ENCODE data around the gene SH3PXD2A. TPM values are rescaled to one million over a fixed set of nuclear protein-coding genes. Genes with fewer than 3 reads are reported as not detected.

The SH3PXD2A gene
- total RNA-seq, 4 donors from 2014 or later, result 128 to 154 (median 136) TPM

GRCh38 chr10:103652599-103653281 lies 202.6 kb downstream of the SH3PXD2A start:
- peak overlapping the region; percentile 56 to 90 (median 79) for H3K27ac ChIP-seq
- H3K36me3 ChIP-seq, result peaks cover 0 to 10% (median 0%) of the 10 kb centered on the region in 3 donors
- DNase-seq (ENCODE audit: low spot score in 2 of 2), result peak in 1 of 2 donors; percentile 75
- TF ChIP-seq POLR2A (IDR thresholded peaks at IDR 0.05) (no peak), EP300 (IDR thresholded peaks at IDR 0.05) (peak in 1 of 2 donors; percentile 43)
- peaks cover 0 to 5% (median 0%) of the 10 kb centered on the region in 4 donors for H3K9me3 ChIP-seq
- no peaks in the 10 kb centered on the region for H3K27me3 ChIP-seq
- H3K4me3 ChIP-seq, result no peak overlapping the region
- WGBS, 2 donors, result 52 to 62% methylated on average over 14 of the region's 15 CpGs
- H3K4me1 ChIP-seq, result peaks cover 4 to 81% (median 64%) of the 10 kb centered on the region in 4 donors

- TF ChIP-seq POLR2A (IDR thresholded peaks at IDR 0.05) (no peak), EP300 (IDR thresholded peaks at IDR 0.05) (peak in 1 of 2 donors; percentile 61), CTCF (IDR thresholded peaks at IDR 0.05) (no peak)
- 20 to 29% methylated on average over 10 of the region's 10 CpGs for WGBS, 2 donors
- peaks cover 0 to 6% (median 0%) of the 10 kb centered on the region in 3 donors for H3K36me3 ChIP-seq
- no peak overlapping the region for H3K4me3 ChIP-seq
- H3K9me3 ChIP-seq, result no peaks in the 10 kb centered on the region
- no peak for DNase-seq (ENCODE audit: low spot score in 2 of 2)
- H3K27me3 ChIP-seq, result no peaks in the 10 kb centered on the region
- peaks cover 4 to 87% (median 69%) of the 10 kb centered on the region in 4 donors for H3K4me1 ChIP-seq
- H3K27ac ChIP-seq, result peak overlapping the region; percentile 56 to 90 (median 79)
These were observed 203.4 kb downstream of the SH3PXD2A start for GRCh38 chr10:103651783-103652476.

GRCh38 chr10:103651333-103651732 lies 204.0 kb downstream of the SH3PXD2A start:
- H3K27ac ChIP-seq, result peak overlapping the region in 3 of 4 donors; percentile 71 to 90 (median 87)
- DNase-seq (ENCODE audit: low spot score in 2 of 2), result no peak
- H3K27me3 ChIP-seq, result no peaks in the 10 kb centered on the region
- H3K4me3 ChIP-seq, result no peak overlapping the region
- peaks cover 0 to 9% (median 0%) of the 10 kb centered on the region in 3 donors for H3K36me3 ChIP-seq
- TF ChIP-seq EP300 (IDR thresholded peaks at IDR 0.05), result no peak
- TF ChIP-seq CTCF (IDR thresholded peaks at IDR 0.05), result no peak
- no peak for TF ChIP-seq POLR2A (IDR thresholded peaks at IDR 0.05)
- H3K9me3 ChIP-seq, result no peaks in the 10 kb centered on the region
- peaks cover 4 to 93% (median 72%) of the 10 kb centered on the region in 4 donors for H3K4me1 ChIP-seq
- 50 to 86% methylated on average over 1 of the region's 1 CpG for WGBS, 2 donors

- WGBS, 2 donors, result 54 to 65% methylated on average over 10 to 11 of the region's 11 CpGs
- TF ChIP-seq CTCF (IDR thresholded peaks at IDR 0.05) (no peak), POLR2A (IDR thresholded peaks at IDR 0.05) (no peak), EP300 (IDR thresholded peaks at IDR 0.05) (peak in 1 of 2 donors; percentile 40)
- H3K4me1 ChIP-seq, result peaks cover 4 to 100% (median 82%) of the 10 kb centered on the region in 4 donors
- H3K36me3 ChIP-seq, result peaks cover 0 to 9% (median 0%) of the 10 kb centered on the region in 3 donors
- no peak for DNase-seq (ENCODE audit: low spot score in 2 of 2)
- H3K27ac ChIP-seq, result peak overlapping the region; percentile 57 to 90 (median 79)
- no peaks in the 10 kb centered on the region for H3K9me3 ChIP-seq
- H3K4me3 ChIP-seq, result no peak overlapping the region
- H3K27me3 ChIP-seq, result no peaks in the 10 kb centered on the region
These were observed 205.5 kb downstream of the SH3PXD2A start for GRCh38 chr10:103649654-103650423.
